ENCODE measurements around the gene BCL3.

BCL3 gene

DNA sequence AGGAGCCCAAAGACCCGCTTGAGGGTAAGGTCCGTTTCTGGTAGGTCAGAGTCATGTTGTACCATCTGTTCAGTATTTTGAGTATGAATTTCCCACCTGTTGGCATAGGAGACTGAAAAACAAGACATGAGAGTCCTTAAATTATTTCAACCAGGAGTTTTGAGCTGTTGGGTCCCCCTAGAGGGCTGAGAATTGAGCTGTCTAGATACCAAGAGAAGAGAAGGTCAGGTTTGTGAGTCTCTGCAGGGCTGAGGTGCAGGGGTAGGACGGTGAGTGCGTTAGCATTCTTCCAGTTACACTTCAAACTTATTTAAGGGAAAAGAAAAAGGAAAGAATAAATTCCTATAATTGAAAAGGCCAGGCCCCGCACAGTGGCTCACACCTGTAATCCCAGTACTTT lies 34.2 kb downstream of the BCL3 start:
- no peak for DNase-seq (ENCODE audit: low spot score)
- no peak overlapping the region for H3K27ac ChIP-seq
- TF ChIP-seq, protein P1, sequence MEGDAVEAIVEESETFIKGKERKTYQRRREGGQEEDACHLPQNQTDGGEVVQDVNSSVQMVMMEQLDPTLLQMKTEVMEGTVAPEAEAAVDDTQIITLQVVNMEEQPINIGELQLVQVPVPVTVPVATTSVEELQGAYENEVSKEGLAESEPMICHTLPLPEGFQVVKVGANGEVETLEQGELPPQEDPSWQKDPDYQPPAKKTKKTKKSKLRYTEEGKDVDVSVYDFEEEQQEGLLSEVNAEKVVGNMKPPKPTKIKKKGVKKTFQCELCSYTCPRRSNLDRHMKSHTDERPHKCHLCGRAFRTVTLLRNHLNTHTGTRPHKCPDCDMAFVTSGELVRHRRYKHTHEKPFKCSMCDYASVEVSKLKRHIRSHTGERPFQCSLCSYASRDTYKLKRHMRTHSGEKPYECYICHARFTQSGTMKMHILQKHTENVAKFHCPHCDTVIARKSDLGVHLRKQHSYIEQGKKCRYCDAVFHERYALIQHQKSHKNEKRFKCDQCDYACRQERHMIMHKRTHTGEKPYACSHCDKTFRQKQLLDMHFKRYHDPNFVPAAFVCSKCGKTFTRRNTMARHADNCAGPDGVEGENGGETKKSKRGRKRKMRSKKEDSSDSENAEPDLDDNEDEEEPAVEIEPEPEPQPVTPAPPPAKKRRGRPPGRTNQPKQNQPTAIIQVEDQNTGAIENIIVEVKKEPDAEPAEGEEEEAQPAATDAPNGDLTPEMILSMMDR (IDR thresholded peaks at IDR 0.05), result no peak
- no peak overlapping the region for H3K4me3 ChIP-seq

DNA sequence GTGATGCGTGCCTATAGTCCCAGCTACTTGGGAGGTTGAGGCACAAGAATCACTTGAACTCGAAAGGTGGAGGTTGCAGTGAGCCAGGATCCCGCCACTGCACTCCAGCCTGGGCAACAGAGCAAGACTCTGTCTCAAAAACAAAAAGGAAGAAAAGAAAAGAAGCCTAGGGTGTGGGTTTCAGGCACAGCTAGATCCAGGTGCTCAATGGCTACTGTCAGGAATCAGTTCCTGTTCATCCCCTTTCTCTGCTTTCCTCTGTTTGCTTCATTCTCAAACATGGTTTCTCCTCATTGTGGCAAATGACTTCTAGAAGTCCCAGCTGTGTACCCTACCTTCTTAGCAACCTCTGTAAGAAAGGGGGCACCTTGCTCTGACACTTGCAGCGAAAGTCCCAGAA lies 35.0 kb downstream of the BCL3 start:
- TF ChIP-seq, protein P1 (IDR thresholded peaks at IDR 0.05), result no peak
- no peak overlapping the region for H3K4me3 ChIP-seq
- no peak for DNase-seq (ENCODE audit: low spot score)
- no peak overlapping the region for H3K27ac ChIP-seq

DNA sequence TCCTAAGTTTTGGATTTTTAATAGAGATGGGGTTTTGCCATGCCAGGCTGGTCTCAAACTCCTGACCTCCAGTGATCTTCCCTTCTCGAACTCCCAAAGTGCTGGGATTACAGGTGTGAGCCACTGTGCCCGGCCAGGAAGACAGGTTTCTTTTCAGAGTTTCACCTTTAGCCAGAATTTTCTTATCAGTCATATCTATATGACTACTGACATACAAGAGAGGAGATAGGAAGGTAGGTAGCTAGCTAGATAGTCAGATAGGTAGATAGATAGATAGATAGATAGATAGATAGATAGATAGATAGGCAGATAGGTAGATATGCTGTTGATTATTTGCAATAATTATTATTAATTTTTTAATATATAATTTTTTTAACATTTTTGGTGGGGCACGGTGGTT lies 36.8 kb downstream of the BCL3 start:
- no peak for DNase-seq (ENCODE audit: low spot score)
- Histone ChIP-seq H3K27ac (no peak overlapping the region), H3K4me3 (no peak overlapping the region)
- TF ChIP-seq, protein P1 (IDR thresholded peaks at IDR 0.05), result no peak

GRCh38 chr19:44785993-44786392 lies 37.5 kb downstream of the BCL3 start:
- TF ChIP-seq, protein P1 (IDR thresholded peaks at IDR 0.05), result no peak
- no peak for DNase-seq (ENCODE audit: low spot score)
- H3K27ac ChIP-seq, result no peak overlapping the region
- H3K4me3 ChIP-seq, result no peak overlapping the region

DNA sequence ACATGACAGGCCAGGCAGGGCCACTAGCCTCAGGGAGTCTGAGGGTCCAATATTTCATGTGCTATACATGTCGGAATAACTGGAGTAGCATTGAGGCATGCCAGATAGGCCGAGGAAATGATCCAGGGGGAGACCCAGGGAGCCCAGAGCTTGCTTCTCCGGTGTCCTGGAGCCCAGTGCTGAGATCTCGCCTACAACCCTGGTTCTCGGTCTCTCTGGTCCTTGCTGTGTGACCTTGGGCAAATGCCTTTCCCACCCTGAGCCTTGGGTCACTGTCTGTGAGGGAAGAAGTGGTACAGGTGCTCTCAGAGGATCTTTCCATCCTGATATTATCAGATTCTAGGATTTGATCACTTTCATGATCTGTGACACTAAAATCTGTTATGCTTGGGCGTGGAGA lies 40.5 kb downstream of the BCL3 start:
- TF ChIP-seq, protein P1 (IDR thresholded peaks at IDR 0.05), result no peak
- H3K27ac ChIP-seq, result no peak overlapping the region
- no peak overlapping the region for H3K4me3 ChIP-seq
- no peak for DNase-seq (ENCODE audit: low spot score)

DNA sequence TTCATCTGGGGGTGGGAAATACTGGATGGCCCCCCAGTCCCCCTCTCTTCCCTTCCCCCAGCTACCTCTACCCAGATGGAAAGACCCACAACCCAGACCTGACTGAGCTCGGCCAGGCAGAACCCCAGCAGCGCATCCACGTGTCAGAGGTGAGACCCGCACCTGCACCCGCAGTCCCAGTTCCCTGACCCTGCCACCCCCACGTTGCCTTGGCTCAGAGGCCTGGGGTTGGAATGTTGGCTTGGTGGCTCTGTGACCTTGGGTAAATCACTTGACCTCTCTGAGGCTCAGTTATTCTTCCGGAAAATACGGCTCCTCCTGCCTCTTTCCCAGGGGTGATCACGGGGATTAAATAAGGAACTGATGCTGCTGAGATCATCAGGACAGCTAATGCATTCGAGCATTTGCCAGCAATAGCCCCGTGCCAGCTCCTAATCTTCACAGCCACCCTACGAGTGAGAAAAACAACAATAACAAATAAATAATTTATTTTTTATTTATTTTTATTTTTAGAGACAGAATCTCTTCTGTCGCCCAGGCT lies 41.5 kb downstream of the BCL3 start:
- H3K27ac ChIP-seq, result no peak overlapping the region
- TF ChIP-seq, protein P1 (IDR thresholded peaks at IDR 0.05), result no peak
- no peak for DNase-seq (ENCODE audit: low spot score)
- no peak overlapping the region for H3K4me3 ChIP-seq

DNA sequence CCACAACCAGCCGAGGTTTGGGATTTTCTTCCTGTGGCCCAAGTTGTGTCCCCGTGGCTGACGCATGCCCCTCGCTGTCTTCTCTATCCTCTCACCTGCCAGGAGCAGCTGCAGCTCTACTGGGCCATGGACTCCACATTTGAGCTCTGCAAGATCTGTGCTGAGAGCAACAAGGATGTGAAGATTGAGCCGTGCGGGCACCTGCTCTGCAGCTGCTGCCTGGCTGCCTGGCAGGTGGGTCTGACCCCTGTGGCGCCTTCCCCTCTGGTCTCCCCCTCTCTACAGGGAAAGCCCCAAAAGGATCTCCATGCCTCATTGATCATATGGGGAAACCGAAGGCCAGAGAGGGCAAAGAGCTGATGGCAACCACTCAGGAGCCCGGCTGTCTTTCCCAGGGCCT lies 43.8 kb downstream of the BCL3 start:
- TF ChIP-seq, protein P1 (IDR thresholded peaks at IDR 0.05), result no peak
- Histone ChIP-seq H3K27ac (no peak overlapping the region), H3K4me3 (no peak overlapping the region)
- DNase-seq (ENCODE audit: low spot score), result no peak
